CD14-positive monocyte (primary cell): ENCODE data around the gene GCNT1. TPM values are rescaled to one million over a fixed set of nuclear protein-coding genes. Genes with fewer than 3 reads are reported as not detected.

Experiments used
- DNase-seq, 3 donors: peaks; one replicate each; pipeline ENCODE4 v3.0.0-alpha.2; 2011 to 2022
- H2AFZ ChIP-seq: 2 replicates; pipeline ENCODE4 v1.6.0; 2012; ENCODE audit warnings: mild to moderate bottlenecking, low read depth, low read length, inconsistent platforms; ENCODE audit not compliant: insufficient read depth, poor library complexity, severe bottlenecking
- H3K27ac ChIP-seq, 2 donors: 1 replicate in 1 of 2; 2 replicates in 1 of 2; pipeline ENCODE4 v1.5.1; 2012 to 2013; ENCODE audit warnings: low read length in 2 of 2, control low read depth in 1 of 2, inconsistent platforms in 1 of 2, low read depth in 1 of 2, mild to moderate bottlenecking in 1 of 2
- H3K27me3 ChIP-seq, 2 donors: one replicate each; pipeline versions ENCODE4 v1.6.0 to v1.6.1; 2011 to 2013; ENCODE audit warnings: low read length in 2 of 2; ENCODE audit not compliant: control insufficient read depth in 2 of 2, insufficient read depth in 2 of 2
- H3K36me3 ChIP-seq, 2 donors: replicated peaks in 1 of 2; 1 replicate in 1 of 2; 2 replicates in 1 of 2; pipeline versions ENCODE4 v1.5.1 to v1.6.1; 2012 to 2013; ENCODE audit warnings: low read length in 2 of 2, control low read depth in 1 of 2, inconsistent platforms in 1 of 2, mild to moderate bottlenecking in 1 of 2; ENCODE audit not compliant: insufficient read depth in 2 of 2, control insufficient read depth in 1 of 2
- H3K4me1 ChIP-seq, 2 donors: 1 replicate in 1 of 2; 2 replicates in 1 of 2; pipeline versions ENCODE4 v1.5.1 to v1.6.1; 2012 to 2013; ENCODE audit warnings: low read length in 2 of 2, control low read depth in 1 of 2, inconsistent platforms in 1 of 2, mild to moderate bottlenecking in 1 of 2, moderate library complexity in 1 of 2; ENCODE audit not compliant: insufficient read depth in 2 of 2, control insufficient read depth in 1 of 2
- H3K4me2 ChIP-seq: replicated peaks from 2 replicates; pipeline ENCODE3; 2012; ENCODE audit warnings: low read length, moderate library complexity, mild to moderate bottlenecking; ENCODE audit not compliant: poor library complexity, severe bottlenecking; ENCODE audit errors: extremely low read depth
- H3K4me3 ChIP-seq, 3 experiments: fragments of 200-600 bp in 1 of 3; sonication (generic) in 1 of 3; replicated peaks in 1 of 3; 1 replicate in 2 of 3; 2 replicates in 1 of 3; pipeline ENCODE4 v1.5.1; 2011 to 2013; ENCODE audit warnings: low read length in 3 of 3, mild to moderate bottlenecking in 3 of 3, control low read depth in 2 of 3, low read depth in 2 of 3, inconsistent platforms in 1 of 3, moderate library complexity in 1 of 3
- H3K79me2 ChIP-seq: 2 replicates; pipeline ENCODE4 v1.6.0; 2012; ENCODE audit warnings: mild to moderate bottlenecking, control low read depth, inconsistent platforms, low read length, moderate library complexity; ENCODE audit not compliant: insufficient read depth
- H3K9ac ChIP-seq: 2 replicates; pipeline ENCODE4 v1.6.0; 2017; ENCODE audit warnings: low read length, mild to moderate bottlenecking; ENCODE audit not compliant: insufficient read depth, poor library complexity, severe bottlenecking
- H3K9me3 ChIP-seq, 2 donors: replicated peaks in 1 of 2; 1 replicate in 1 of 2; 2 replicates in 1 of 2; pipeline versions ENCODE4 v1.5.1 to v1.6.1; 2012 to 2013; ENCODE audit warnings: low read length in 2 of 2, control low read depth in 1 of 2; ENCODE audit not compliant: control insufficient read depth in 1 of 2, insufficient read depth in 1 of 2
- H4K20me1 ChIP-seq: 2 replicates; pipeline ENCODE4 v1.6.0; 2012; ENCODE audit warnings: mild to moderate bottlenecking, low read length, control low read depth, moderate library complexity; ENCODE audit not compliant: insufficient read depth
- H3K27ac Mint-ChIP-seq, 7 donors: one replicate each; pipeline ENCODE4 v1.8.0; 2020; ENCODE audit warnings: mild to moderate bottlenecking in 7 of 7, mixed read lengths in 7 of 7, moderate library complexity in 6 of 7, inconsistent platforms in 2 of 7
- H3K27me3 Mint-ChIP-seq, 3 donors: one replicate each; pipeline ENCODE4 v1.8.0; 2021 to 2022; ENCODE audit warnings: low read depth in 3 of 3, mild to moderate bottlenecking in 3 of 3, mixed read lengths in 3 of 3, moderate library complexity in 3 of 3, inconsistent platforms in 1 of 3
- H3K36me3 Mint-ChIP-seq, 2 donors: one replicate each; pipeline ENCODE4 v1.8.0; 2020; ENCODE audit warnings: mixed read lengths in 2 of 2, inconsistent platforms in 1 of 2, mild to moderate bottlenecking in 1 of 2
- H3K4me1 Mint-ChIP-seq: one replicate; pipeline ENCODE4 v1.8.0; 2020; ENCODE audit warnings: mild to moderate bottlenecking, mixed read lengths
- H3K4me3 Mint-ChIP-seq, 2 donors: one replicate each; pipeline ENCODE4 v1.8.0; 2020; ENCODE audit warnings: mild to moderate bottlenecking in 2 of 2, mixed read lengths in 2 of 2, moderate library complexity in 1 of 2
- H3K9me3 Mint-ChIP-seq, 7 donors: one replicate each; pipeline ENCODE4 v1.8.0; 2020 to 2022; ENCODE audit warnings: mixed read lengths in 7 of 7, mild to moderate bottlenecking in 6 of 7, moderate library complexity in 6 of 7, inconsistent platforms in 2 of 7
- WGBS: methylation state at CpG from one replicate; pipeline ENCODE4 v1.1.5; 2013; ENCODE audit warnings: missing lambda C conversion rate; ENCODE audit not compliant: insufficient coverage; 5-methylcytosine and 5-hydroxymethylcytosine counted together
- intact Hi-C, 2 donors: fragments of 100-400 bp; cut with micrococcal nuclease; formaldehyde crosslinking; loops; one replicate each; pipeline versions ENCODE4 v1.15.0 to v1.15.1; 2023
- polyA plus RNA-seq, 3 donors: library from polyadenylated mRNA; depleted of rRNA in 1 of 3; unstranded in 2 of 3; stranded (reverse) in 1 of 3; fragments of 300-500 nt in 2 of 3; fragments of >200 nt in 1 of 3; fragmentation: Illumina TruSeq in 2 of 3; gene quantifications; 1 replicate in 2 of 3; 2 replicates in 1 of 3; pipeline ENCODE4 v1.2.3, GENCODE V29; 2012 to 2021
- TF ChIP-seq, protein P1 (sequence below): fragments of 200-600 bp; IDR thresholded peaks from one replicate; pipeline ENCODE4 v1.8.0; 2022; ENCODE audit warnings: antibody characterized with exemption, mild to moderate bottlenecking

Gene GCNT1
- polyA plus RNA-seq, 3 donors: 8.4 to 15.4 (median 9.3) TPM

DNA sequence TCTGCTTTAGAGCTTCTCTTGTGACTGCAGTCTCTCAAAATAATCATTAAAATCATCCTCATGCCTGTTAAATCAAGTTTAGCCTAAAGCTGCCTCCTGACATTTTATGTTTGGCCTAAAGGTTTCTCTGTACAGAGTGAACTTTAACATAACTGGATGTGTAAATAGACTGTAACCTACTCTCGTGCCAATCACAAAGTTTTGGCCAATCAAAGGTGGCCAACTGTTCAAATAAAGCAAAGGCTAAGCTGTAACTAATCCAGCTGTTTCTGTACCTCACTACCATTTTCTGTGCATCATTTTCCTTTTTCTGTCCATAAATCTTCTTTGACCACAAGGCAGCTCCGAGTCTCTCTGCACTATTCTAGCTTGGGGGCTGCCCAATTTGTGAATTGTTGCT is 86.2 kb downstream of the GCNT1 start:
- H3K4me1 ChIP-seq: peaks cover 0 to 2% of the 10 kb centered on the region in 2 donors
- no peak overlapping the region for H3K9ac ChIP-seq
- H4K20me1 ChIP-seq: no peaks in the 10 kb centered on the region
- no peak overlapping the region for H3K4me2 ChIP-seq
- no peaks in the 10 kb centered on the region for H3K27me3 ChIP-seq
- TF ChIP-seq, protein P1, sequence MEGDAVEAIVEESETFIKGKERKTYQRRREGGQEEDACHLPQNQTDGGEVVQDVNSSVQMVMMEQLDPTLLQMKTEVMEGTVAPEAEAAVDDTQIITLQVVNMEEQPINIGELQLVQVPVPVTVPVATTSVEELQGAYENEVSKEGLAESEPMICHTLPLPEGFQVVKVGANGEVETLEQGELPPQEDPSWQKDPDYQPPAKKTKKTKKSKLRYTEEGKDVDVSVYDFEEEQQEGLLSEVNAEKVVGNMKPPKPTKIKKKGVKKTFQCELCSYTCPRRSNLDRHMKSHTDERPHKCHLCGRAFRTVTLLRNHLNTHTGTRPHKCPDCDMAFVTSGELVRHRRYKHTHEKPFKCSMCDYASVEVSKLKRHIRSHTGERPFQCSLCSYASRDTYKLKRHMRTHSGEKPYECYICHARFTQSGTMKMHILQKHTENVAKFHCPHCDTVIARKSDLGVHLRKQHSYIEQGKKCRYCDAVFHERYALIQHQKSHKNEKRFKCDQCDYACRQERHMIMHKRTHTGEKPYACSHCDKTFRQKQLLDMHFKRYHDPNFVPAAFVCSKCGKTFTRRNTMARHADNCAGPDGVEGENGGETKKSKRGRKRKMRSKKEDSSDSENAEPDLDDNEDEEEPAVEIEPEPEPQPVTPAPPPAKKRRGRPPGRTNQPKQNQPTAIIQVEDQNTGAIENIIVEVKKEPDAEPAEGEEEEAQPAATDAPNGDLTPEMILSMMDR: no peak
- H3K27ac Mint-ChIP-seq: peak overlapping the region in 1 of 7 donors; percentile 3
- H3K27ac ChIP-seq: no peak overlapping the region
- intact Hi-C loops: no loop called here
- H3K4me1 Mint-ChIP-seq: peaks cover 8% of the 10 kb centered on the region
- H3K4me3 Mint-ChIP-seq: no peak overlapping the region
- no peak for DNase-seq
- H3K4me3 ChIP-seq: no peak overlapping the region
- H3K36me3 ChIP-seq: no peaks in the 10 kb centered on the region
- no CpG with 5 or more reads among the region's 2 CpGs for WGBS
- H3K79me2 ChIP-seq: no peaks in the 10 kb centered on the region
- H3K9me3 ChIP-seq: no peaks in the 10 kb centered on the region
- no peak overlapping the region for H2AFZ ChIP-seq
- H3K36me3 Mint-ChIP-seq: peaks cover 13 to 17% of the 10 kb centered on the region in 2 donors
- H3K9me3 Mint-ChIP-seq: peaks cover 0 to 12% (median 4%) of the 10 kb centered on the region in 7 donors
- peaks cover 0 to 2% (median 0%) of the 10 kb centered on the region in 3 donors for H3K27me3 Mint-ChIP-seq

DNA sequence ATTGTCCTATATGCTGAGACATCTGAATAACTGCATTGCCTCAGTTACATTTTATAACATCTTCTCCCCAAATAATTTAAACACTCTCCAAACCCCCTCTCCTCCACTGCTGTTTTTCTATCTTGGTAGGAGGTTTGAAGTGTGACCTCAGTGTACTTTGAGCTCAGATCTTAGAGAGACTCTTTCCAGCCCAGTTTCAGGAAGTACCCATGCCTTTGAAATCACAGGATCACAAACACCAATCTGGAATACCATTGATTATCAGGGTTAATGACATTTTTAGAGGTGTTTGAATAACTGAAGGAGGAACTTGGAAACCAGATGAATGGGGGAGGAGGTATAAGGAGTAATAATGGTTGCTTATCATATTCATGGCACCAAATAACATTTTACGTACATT is 93.2 kb downstream of the GCNT1 start:
- peaks cover 10 to 17% of the 10 kb centered on the region in 2 donors for H3K36me3 Mint-ChIP-seq

More for the DNA sequence above, 93.2 kb downstream of the GCNT1 start:
- Mint-ChIP-seq H3K9me3 (peaks cover 0 to 4% (median 0%) of the 10 kb centered on the region in 7 donors), H3K27ac (no peak overlapping the region), H3K27me3 (peaks cover 0 to 2% (median 0%) of the 10 kb centered on the region in 3 donors), H3K4me1 (peaks cover 37% of the 10 kb centered on the region), H3K4me3 (no peak overlapping the region)
- Histone ChIP-seq H3K36me3 (no peaks in the 10 kb centered on the region), H3K4me3 (no peak overlapping the region), H3K79me2 (no peaks in the 10 kb centered on the region), H3K4me2 (no peak overlapping the region), H4K20me1 (no peaks in the 10 kb centered on the region), H3K9ac (no peak overlapping the region), H3K4me1 (peaks cover 20 to 32% of the 10 kb centered on the region in 2 donors), H3K27me3 (no peaks in the 10 kb centered on the region), H3K9me3 (no peaks in the 10 kb centered on the region), H2AFZ (no peak overlapping the region), H3K27ac (no peak overlapping the region)
- no peak for DNase-seq
- WGBS: no CpG with 5 or more reads among the region's 1 CpG
- TF ChIP-seq, protein P1: no peak
- intact Hi-C loops: no loop called here
